Stimulated activated CD4-positive, alpha-beta T cell treated with anti-CD3 and anti-CD28 coated beads, TNF-alpha, amount 100 ng/mL, for 1 hour (primary cell): ENCODE measurements around the gene FFAR2.

Source experiments
- DNase-seq, 3 donors: peaks; one replicate each; pipeline ENCODE4 v3.0.0-alpha.2; 2020; ENCODE audit warnings: low read depth in 3 of 3, low spot score in 1 of 3

Gene FFAR2

GRCh38 chr19:35484252-35485036, 36.4 kb downstream of the FFAR2 start:
- no peak for DNase-seq

GRCh38 chr19:35486268-35486708, 38.2 kb downstream of the FFAR2 start:
- no peak for DNase-seq

GRCh38 chr19:35487656-35488182, 39.7 kb downstream of the FFAR2 start:
- DNase-seq: no peak

GRCh38 chr19:35488677-35489076, 40.6 kb downstream of the FFAR2 start:
- DNase-seq: no peak

- no peak for DNase-seq
Observed at GRCh38 chr19:35490364-35490763, 42.3 kb downstream of the FFAR2 start, which contains the start of gene KRTDAP. KRTDAP (minus strand) TSS chr19:35490464; CDS start chr19:35490442, 22 bp downstream.

- no peak for DNase-seq
Observed at GRCh38 chr19:35491836-35492360, 43.8 kb downstream of the FFAR2 start.

GRCh38 chr19:35493971-35494370, 45.9 kb downstream of the FFAR2 start:
- no peak for DNase-seq

GRCh38 chr19:35495107-35496064, 47.3 kb downstream of the FFAR2 start:
- peak; percentile 21 to 67 (median 53) for DNase-seq

- no peak for DNase-seq
Observed at GRCh38 chr19:35497406-35497805, 49.3 kb downstream of the FFAR2 start.

GRCh38 chr19:35498220-35498619, 50.2 kb downstream of the FFAR2 start:
- no peak for DNase-seq

- DNase-seq: no peak
Observed at GRCh38 chr19:35498984-35499527, 51.0 kb downstream of the FFAR2 start.

GRCh38 chr19:35500611-35501010, 52.6 kb downstream of the FFAR2 start:
- DNase-seq: no peak
